ENCODE results near the gene PPP4R3B.

PPP4R3B gene

GRCh38 chr2:55620123-55620779, 2.8 kb upstream of the PPP4R3B start:
- no peak overlapping the region for H3K4me3 ChIP-seq (ENCODE audit: low read depth, low read length)
- 0 out of 2 replicates have a peak, but pooled peaks have one; percentile 16 for TF ChIP-seq CTCF (IDR thresholded peaks at IDR 0.05; ENCODE audit: low read depth, low read length)

GRCh38 chr2:55618275-55619055, 1.0 kb upstream of the PPP4R3B start:
- H3K4me3 ChIP-seq (ENCODE audit: low read depth, low read length): peak overlapping the region; percentile 75
- TF ChIP-seq CTCF (IDR thresholded peaks at IDR 0.05; ENCODE audit: low read depth, low read length): no peak

- TF ChIP-seq CTCF (IDR thresholded peaks at IDR 0.05; ENCODE audit: low read depth, low read length): no peak
- peak overlapping the region; percentile 75 for H3K4me3 ChIP-seq (ENCODE audit: low read depth, low read length)
These were observed 528 bp upstream of the PPP4R3B start for GRCh38 chr2:55618025-55618274.

- peak overlapping the region; percentile 75 for H3K4me3 ChIP-seq (ENCODE audit: low read depth, low read length)
- TF ChIP-seq CTCF (IDR thresholded peaks at IDR 0.05; ENCODE audit: low read depth, low read length): no peak
These were observed 759 bp downstream of the PPP4R3B start for GRCh38 chr2:55616551-55617174.

- no peak for TF ChIP-seq CTCF (IDR thresholded peaks at IDR 0.05; ENCODE audit: low read depth, low read length)
These were observed 5.4 kb downstream of the PPP4R3B start for GRCh38 chr2:55611997-55612396.

GRCh38 chr2:55610954-55611743, 6.3 kb downstream of the PPP4R3B start:
- TF ChIP-seq CTCF (IDR thresholded peaks at IDR 0.05; ENCODE audit: low read depth, low read length): no peak
- H3K4me3 ChIP-seq (ENCODE audit: low read depth, low read length): no peak overlapping the region

More at GRCh38 chr2:55611997-55612396, 5.4 kb downstream of the PPP4R3B start:
- H3K4me3 ChIP-seq (ENCODE audit: low read depth, low read length): no peak overlapping the region
